Measurements from ENCODE around the gene MAN2C1.
"Not testable (repeated sequence)": the region's sequence is repeated elsewhere in the genome, so short reads cannot be mapped to it uniquely, and the experiment has no call there.

MAN2C1 gene

DNA sequence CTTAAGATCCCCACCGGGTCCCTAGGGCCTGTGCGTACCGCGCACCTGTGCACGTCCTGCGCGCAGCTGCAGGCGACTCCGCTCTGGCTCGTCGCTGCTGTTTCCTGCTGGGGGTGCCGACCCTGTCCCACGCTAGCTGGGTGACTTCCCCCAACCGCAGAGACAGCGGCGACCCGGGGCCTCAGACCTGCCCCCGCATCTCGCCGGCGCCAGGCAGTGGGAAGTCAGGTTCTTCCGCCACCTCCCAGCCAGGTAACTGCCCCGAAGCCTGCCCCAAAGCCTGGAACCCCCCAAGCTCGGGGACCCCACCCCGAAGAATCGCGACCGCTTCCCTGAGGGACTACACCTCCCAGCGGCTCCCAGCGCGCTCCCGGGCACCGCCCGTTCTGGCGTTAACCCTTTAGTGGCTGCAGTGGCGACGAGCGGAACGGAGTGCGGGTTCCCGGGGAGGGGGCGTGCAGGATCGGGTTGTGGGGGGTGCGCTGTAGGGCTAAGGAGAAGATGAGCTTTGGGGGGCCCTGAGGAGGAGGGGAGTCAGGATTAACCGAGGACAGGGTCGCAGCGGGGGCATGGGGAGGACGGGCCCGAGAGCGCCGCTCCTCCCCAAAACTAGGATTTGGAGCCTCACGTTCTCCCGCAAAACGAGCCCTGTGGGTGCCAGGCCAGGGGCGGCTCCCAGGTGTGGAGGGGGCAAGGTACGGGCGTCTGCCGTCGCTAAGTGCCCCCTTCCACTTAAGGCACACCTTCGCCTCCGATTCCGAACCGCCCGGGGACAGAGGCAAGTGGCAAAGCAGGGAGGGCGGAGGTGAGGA, 21.0 kb downstream of the MAN2C1 start:
- H3K4me3 ChIP-seq (ENCODE audit: low read depth, low read length): peak overlapping the region; percentile 72

DNA sequence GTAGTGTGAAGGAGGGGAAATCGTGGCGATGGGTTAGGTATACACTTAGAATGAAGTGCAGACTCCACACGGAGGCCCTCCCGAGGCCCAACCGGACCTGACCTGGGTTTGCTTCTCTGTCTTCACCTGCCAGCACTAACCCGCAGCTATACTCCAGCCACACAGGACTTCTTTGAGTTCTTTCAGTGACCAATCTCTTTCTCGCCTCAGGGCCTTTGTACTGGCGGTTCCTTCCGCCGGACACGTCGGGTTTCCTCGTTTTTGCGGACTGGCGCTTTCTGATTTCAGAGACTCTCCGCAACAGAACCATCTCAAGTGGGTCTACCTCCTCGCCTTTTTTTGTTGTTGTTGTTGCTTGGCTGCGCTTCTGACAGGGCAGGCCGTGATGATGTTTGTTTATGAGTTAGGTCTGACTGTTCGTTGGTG, 21.6 kb downstream of the MAN2C1 start, which contains the start of gene NEIL1:
Gene NEIL1 (plus strand): TSS at position 244 of the 426 bp plus-strand sequence. CDS start 1,867 bp downstream, outside the sequence.
- H3K4me3 ChIP-seq (ENCODE audit: low read depth, low read length): peak within 1 kb of the TSS; percentile 72

DNA sequence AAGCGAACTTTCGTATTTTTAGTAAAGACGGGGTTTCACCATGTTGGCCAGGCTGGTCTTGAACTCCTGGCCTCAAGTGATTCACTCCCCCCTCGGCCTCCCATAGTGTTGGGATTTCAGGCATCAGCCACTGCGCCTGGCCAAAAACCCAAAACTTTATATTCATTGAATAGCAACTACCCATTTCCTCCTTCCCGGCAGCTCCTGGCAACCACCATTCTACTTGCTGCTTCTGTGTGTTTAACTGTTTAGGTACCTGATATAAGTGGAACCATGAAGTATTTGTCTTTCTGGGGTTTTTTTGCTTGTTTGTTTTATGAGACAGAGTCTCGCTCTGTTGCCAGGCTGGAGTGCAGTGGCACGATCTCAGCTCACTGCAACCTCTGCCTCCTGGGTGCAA, 24.5 kb downstream of the MAN2C1 start:
- not testable (repeated sequence) for H3K4me3 ChIP-seq (ENCODE audit: low read depth, low read length)

DNA sequence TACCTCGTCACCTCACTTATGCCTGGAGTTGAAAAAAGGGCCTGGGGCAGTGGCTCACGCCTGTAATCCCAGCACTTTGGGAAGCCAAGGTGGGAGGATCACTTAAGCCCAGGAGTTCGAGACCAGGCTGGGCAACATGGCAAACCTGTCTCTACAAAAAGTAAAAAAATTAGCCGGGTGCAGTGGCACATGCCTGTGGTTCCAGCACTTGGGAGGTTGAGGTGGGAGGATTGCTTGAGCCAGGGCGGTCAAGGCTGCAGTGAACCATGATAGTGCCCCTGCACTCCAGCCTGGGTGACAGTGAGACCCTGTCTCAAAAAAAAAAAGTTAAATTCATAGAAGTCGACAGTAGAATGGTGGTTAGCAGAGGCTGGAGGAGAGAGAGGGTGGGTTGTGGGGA, 26.2 kb downstream of the MAN2C1 start:
- H3K4me3 ChIP-seq (ENCODE audit: low read depth, low read length): no peak overlapping the region

DNA sequence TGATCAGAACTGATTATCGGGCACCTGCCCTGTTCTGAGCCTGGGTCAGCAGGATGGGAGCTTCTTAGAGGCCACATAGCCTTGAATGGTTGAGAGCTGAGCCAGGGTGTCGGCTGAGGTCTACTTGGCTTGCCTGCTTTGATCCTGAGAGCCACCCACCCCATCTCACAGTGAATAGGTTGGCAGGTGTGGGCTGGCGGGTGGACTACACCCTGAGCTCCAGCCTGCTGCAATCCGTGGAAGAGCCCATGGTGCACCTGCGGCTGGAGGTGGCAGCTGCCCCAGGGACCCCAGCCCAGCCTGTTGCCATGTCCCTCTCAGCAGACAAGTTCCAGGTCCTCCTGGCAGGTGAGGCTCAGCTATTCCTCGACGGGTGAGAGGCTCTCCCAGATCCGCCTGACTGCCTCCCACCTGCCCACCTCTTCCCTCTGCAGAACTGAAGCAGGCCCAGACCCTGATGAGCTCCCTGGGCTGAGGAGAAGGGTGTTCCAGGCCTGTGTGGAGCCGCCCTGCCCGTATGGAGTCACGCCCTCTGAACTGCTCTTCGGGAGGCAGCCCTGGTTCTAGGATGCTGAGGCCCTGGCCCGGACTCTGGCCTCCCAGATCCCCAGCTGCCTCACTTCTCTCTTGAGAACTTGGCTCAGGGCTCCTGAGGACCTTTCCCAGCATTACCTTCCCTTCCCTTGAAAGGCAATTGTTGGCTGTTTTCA, 28.7 kb downstream of the MAN2C1 start:
- H3K4me3 ChIP-seq (ENCODE audit: low read depth, low read length): no peak overlapping the region

DNA sequence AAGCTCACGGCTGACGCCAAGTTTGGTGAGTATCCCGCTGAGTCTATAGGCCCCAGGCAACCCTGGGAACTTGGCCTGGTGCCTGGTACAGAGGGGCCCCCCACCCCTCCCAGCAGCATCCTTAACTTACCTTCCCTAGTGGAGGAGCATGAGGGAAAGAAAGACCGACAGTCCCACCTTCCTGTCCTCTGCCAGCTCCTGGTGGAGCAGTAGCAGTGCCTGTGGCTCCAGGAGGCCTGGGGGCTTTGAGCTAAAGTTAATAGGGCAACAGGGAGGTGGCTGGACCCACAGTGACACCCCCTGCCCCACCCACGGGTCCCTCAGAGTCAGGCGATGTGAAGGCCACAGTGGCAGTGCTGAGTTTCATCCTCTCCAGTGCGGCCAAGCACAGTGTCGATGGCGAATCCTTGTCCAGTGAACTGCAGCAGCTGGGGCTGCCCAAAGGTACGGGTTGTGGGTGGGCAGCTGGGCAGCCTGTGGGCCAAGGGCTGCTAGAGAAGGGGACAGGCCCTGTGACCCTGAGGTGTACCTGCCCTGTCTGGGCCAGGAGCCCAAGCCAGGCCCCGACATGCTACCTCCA, 29.7 kb downstream of the MAN2C1 start:
- no peak overlapping the region for H3K4me3 ChIP-seq (ENCODE audit: low read depth, low read length)

DNA sequence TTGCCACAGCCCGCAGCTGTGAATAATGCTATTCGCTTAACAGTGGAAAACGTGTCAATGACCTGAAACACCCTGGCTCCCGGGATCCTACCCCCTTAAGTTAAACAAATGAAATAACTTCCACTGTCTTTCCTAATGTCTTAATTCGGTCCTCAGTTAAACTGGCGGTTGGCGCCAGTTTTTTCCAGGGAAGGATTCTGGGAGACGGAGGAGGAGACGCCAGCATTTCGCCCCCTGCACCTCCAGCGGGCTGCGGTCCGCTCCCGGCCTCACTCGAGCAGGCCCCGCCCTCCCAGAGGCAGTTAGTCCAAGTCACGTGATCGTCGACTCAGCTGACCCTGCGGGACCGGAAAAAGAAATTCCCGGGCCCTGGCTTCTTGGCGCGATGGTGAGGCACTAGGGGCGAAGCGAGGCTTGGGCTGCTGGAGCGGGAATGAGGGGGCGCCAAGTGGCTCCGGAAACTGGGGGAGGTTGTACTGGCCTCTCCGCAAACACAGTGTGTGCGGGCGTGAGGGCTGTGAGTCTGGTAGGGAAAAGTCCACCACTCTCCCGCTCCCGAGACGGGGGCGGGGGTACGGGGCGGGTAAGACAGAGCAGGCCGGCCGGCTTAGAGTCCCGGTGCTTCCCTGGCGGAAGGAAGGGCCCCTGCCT, 32.6 kb downstream of the MAN2C1 start, which contains the start of gene COMMD4:
Gene COMMD4 (plus strand): TSS at position 359 of the 651 bp plus-strand sequence. CDS start 27 bp downstream, at position 386.
- peak within 1 kb of the TSS; percentile 79 for H3K4me3 ChIP-seq (ENCODE audit: low read depth, low read length)

DNA sequence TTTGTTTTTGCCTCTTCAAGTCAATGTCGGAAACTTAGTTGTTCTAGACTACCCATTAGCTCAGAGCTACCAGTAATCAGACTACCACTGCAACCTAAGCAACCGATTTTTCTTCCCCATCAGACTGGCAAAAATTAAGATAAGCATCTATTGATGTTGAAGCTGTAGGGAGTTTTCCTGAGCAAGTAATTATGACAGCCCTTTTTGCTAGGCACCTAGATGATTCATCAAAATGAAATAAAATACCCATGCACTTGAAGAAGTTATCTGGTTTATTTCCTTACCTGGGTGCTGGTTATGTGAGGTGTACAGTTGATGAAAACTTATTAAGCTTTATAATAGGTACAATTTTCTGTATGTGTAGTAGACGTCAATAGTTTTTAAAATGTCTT, 33.1 kb downstream of the MAN2C1 start:
- peak overlapping the region; percentile 79 for H3K4me3 ChIP-seq (ENCODE audit: low read depth, low read length)

DNA sequence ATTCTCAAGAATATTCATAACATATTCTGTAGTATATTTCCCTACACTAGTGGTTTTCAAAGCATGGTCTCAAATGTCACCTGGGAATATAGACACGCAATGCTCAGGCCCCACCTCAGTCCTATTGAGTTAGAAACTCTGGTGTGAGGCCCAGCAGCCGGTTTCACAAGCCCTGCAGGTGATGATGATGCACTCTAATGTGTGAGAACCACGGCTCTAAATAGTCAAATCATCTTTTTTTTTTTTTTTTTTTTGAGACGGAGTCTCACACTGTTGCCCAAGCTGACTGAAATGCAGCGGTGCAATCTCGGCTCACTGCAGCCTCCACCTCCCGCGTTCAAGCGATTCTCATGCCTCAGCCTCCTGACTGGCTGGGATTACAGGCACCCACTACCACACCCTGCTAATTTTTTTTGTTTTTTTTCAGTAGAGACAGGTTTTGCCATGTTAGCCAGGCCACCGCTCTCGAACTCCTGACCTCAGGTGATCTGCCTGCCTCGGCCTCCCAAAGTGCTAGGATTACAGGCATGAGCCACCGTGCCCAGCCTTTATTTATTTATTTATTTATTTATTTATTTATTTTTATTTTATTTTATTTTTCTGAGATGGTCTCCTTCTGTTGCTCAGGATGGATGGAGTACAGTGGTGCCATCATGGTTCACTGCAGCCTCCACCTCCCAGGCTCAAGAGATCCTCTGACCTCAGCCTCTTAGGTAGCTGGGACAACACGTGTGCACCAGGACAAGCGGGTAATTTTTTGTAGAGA, 34.6 kb downstream of the MAN2C1 start:
- not testable (repeated sequence) for H3K4me3 ChIP-seq (ENCODE audit: low read depth, low read length)

DNA sequence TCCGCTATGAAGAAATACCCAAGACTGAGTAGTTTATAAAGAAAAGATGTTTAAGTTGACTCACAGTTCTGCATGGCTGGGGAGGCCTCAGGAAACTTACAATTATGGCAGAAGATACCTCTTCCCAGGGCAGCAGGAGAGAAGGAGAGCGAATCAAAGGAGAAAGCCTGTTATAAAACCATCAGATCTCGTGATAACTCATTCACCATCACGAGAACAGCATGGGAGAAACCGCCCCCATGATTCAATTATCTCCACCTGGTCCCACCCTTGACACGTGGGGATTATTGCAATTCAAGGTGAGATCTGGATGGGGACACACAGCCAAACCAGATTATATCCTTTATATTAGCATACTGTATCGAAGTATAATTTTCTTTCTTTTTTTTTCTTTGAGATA, 36.3 kb downstream of the MAN2C1 start:
- not testable (repeated sequence) for H3K4me3 ChIP-seq (ENCODE audit: low read depth, low read length)

DNA sequence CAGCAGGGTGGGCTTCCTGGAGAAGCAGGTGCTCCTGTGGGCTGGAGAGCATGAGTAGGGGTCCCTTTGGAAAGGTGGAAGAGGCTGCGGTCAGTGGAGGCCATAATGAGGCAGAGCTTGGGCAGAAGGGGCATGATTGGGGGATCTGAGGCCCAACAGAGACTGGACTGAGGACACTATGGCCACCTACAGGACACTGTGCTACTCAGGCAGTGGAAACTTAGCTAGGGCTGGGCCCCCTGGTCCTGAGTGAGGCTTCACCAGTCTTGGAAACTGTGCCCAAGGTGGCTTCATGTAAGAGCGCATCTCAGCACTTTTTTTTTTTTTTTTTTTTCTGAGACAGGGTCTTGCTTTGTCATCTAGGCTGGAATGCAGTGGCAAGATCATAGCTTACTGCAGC, 38.8 kb downstream of the MAN2C1 start:
- no peak overlapping the region for H3K4me3 ChIP-seq (ENCODE audit: low read depth, low read length)

DNA sequence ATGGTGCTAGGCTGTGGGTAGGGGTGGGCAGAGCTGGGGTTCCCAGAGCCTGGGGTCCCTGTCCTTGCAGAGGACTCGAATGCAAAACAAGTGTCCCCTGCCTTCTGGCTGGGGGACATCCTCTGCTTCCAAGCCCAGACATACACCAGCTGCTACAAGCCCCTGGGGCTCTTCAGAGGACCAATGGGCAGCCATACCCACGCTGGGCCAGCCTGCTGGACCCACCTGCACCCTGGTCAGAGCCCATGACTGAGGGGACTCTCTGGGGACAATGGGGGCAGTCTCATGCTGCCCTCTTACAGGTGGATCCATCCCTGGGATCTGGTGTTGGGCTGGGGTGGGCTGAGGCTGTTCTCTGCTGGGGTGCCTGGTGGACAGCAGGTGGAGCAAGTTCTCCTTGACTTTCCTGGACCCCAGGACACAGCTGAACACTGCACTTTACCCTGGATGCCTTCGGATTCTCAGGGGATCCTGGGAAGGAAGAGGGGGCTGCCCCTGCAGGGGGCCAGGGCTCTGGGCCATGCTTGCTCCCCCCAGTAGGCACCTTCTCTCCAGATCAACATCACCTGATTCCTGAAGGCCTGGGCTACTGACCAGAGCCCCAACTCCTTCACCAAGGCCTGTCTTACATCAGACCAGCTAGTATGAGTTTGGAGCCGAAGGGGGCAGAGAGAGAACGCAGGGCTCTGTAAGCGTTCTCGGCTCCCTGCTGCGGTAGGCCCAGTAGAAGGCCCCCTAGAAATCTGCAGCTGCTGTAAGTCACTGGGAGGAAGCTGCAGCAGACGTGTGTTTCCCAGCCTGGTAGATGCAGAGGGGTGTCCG, 39.7 kb downstream of the MAN2C1 start:
- H3K4me3 ChIP-seq (ENCODE audit: low read depth, low read length): no peak overlapping the region

DNA sequence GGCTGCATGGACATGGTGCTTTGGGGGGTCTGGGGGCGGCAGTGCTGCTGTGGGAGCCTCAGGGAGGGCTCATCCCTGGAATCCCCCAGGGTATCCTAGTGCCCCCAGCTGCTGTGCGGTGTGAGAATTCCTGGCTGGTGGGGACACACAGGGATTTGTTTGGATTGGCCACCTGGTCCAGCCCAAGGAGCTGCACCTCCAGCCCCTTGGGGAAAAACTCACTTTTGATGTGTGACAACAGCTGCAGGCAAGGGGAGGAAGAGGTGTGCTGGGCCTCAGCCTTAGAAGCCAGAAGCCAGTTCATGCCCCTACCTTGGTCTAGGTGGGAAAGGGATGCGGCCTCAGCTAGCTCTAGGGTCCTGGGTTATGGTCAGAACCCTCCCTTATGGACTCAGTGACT, 40.9 kb downstream of the MAN2C1 start:
- no peak overlapping the region for H3K4me3 ChIP-seq (ENCODE audit: low read depth, low read length)

DNA sequence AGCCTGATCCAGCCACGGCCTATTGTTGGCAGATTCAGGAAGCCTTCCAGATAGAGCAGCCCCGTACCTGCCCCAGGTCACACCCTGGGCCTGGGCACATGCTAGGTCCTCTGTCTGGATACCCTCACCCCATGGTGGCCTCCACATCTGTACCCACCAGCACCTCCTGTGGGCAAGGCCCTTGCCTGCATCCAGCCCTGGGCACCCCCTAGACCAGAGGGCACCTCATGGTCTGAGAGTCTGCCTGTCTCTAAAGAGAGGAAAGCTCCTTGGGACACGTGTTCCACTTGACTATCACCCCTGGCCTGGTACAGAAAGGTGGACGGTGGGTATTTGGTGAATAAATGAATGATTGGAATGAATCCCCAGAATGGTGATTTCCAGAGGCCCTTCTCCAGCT, 41.4 kb downstream of the MAN2C1 start:
- no peak overlapping the region for H3K4me3 ChIP-seq (ENCODE audit: low read depth, low read length)

DNA sequence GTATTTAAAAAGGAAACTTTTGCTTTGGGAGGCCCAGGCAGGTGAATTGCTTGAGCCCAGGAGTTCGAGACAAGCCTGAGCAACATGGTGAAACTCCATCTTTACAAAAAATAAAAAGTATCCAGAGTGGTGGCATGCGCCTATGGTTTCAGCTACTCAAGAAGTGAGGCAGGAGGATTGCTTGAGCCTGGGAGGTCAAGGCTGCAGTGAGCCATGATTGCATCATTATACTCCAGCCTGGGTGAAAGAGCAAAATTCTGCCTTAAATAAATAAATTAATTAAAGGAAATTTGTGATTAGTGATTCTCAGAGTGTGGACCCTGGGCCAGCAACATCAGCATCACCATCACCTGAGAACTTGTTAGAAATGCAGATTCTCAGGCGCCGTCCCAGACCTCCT, 42.5 kb downstream of the MAN2C1 start:
- H3K4me3 ChIP-seq (ENCODE audit: low read depth, low read length): no peak overlapping the region

DNA sequence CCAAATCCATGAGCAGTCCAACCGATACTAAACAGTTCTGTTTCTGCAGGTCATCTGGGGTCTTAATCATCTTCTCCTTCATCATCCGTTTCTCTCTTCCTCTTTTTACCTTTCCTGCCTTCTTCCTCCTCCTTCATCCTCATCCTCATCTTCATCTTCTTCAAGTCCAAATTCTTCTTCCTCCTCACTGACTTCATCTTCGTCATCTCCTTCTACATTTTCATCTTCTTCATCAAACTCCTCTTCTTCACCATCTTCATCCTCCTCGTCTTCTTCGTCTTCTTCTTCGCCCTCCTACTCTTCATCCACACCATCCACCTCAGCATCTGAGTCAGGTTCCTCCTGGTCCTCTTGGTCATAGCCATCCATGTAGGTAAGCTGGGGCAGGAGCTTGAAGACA, 46.7 kb downstream of the MAN2C1 start:
- no peak overlapping the region for H3K4me3 ChIP-seq (ENCODE audit: low read depth, low read length)

DNA sequence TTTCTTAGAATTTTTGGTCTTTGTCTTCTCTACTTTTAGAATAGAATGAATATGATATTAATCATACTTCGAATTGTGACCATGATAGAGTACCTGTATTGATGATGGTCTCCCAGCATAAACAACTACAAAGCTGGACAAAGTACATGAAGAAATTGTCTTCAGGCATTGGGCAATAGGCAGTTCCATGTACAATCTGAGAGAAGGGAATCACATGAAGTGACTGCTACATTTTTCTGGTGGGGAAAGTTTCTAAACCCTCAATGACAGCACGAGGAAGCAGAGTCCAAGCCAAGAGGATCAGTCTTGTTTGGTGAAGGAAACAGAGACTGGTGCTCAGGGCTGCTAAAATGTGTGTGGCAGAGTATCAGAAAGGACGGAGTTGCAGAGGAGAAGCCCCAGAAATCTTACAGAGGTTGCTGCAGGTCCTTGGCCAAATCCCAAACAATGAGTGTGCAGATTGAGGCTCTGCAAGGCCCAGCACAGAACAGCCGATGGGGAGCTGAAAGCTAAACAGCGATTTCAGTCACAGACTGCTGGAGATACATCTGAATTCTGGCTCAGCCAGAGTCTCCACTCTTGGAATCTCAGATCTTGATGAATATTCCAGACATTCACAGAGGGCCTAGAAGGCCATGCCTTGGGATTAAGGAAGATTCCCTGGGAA, 49.0 kb downstream of the MAN2C1 start:
- not testable (repeated sequence) for H3K4me3 ChIP-seq (ENCODE audit: low read depth, low read length)

DNA sequence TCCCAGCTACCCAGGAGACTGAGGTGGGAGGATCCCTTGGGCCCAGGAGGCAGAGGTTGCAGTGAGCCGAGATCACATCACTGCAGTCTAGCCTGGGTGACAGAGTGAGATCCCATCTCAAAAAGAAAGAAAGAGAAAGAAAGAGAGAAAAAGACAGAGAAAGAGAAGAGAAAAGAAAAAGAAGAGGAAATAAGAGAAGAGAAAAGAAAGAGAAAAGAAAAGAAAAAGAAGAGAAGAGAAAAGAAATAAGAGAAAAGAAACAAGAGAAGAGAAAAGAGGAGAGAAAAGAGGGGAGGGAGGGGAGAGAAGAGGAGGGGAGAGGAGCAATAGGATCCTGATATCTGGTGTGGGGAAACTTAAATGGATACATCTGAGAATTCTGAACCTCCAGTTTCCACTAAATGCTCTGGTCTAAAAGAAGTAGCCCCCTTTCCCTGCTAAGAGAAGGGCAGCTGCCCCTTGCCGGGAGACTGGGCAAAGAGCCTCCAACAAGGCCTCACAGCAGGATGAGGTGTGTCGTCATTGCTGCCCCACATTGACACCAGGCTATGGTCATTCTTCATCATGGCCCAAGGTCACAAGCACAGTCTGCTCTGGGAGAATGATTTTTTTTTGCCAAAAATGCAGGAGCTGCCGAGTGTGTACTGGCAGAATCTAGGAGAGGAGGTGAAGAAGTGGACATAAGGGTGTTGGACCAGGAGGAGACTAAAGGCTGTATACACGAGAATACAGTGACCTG, 53.7 kb downstream of the MAN2C1 start:
- H3K4me3 ChIP-seq (ENCODE audit: low read depth, low read length): no peak overlapping the region
